BLaER1 (cell line): ENCODE results near the gene BTBD1.
"Not testable (repeated sequence)": the region's sequence is repeated elsewhere in the genome, so short reads cannot be mapped to it uniquely, and the experiment has no call there.

Experiments
- H3K27ac ChIP-seq: shearing (Covaris generic); formaldehyde crosslinking; 2 replicates; pipeline ENCODE4 v1.8.1; 2022
- H3K27me3 ChIP-seq: shearing (Covaris generic); formaldehyde crosslinking; 2 replicates; pipeline ENCODE4 v1.8.1; 2022
- H3K36me3 ChIP-seq: shearing (Covaris generic); formaldehyde crosslinking; 2 replicates; pipeline ENCODE4 v1.8.1; 2022
- H3K4me1 ChIP-seq: shearing (Covaris generic); formaldehyde crosslinking; 2 replicates; pipeline ENCODE4 v1.8.1; 2022
- H3K4me2 ChIP-seq: shearing (Covaris generic); formaldehyde crosslinking; 2 replicates; pipeline ENCODE4 v1.8.1; 2022
- H3K4me3 ChIP-seq: shearing (Covaris generic); formaldehyde crosslinking; 2 replicates; pipeline ENCODE4 v1.8.1; 2022
- H3K9ac ChIP-seq: shearing (Covaris generic); formaldehyde crosslinking; 2 replicates; pipeline ENCODE4 v1.8.1; 2022
- H3K9me3 ChIP-seq: shearing (Covaris generic); formaldehyde crosslinking; 2 replicates; pipeline ENCODE4 v1.8.1; 2022
- H4K20me1 ChIP-seq: shearing (Covaris generic); formaldehyde crosslinking; 2 replicates; pipeline ENCODE4 v1.8.1; 2022
- Cebpa-rat ChIP-seq: shearing (Covaris generic); IDR thresholded peaks from 2 replicates; pipeline ENCODE4 v1.8.1; 2022

The BTBD1 gene

DNA sequence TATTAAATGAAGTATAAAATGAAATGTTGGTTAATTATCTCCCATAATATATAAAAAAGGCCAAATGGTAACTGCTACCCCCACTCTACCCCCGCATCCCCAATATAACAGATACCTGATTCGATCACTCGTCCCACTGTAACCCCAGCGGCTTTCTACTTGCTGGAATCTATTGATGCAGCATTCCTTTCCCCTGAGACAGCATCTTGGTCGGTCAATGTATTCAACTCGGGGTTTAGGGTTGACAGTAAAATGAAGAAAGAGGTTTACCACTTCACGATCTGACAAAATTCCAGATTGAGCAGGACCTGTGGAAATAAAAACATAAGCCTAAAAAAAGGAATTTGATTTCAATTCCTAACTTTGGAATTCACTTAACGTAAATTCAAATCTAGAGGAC is 37.0 kb downstream of the BTBD1 start:
- Histone ChIP-seq H3K36me3 (peaks cover 83% of the 10 kb centered on the region), H3K4me3 (no peak overlapping the region), H4K20me1 (peaks cover 50% of the 10 kb centered on the region), H3K9ac (no peak overlapping the region), H3K27me3 (no peaks in the 10 kb centered on the region), H3K4me2 (no peak overlapping the region), H3K9me3 (peaks cover 18% of the 10 kb centered on the region), H3K27ac (no peak overlapping the region), H3K4me1 (no peaks in the 10 kb centered on the region)
- TF ChIP-seq Cebpa-rat: no peak

DNA sequence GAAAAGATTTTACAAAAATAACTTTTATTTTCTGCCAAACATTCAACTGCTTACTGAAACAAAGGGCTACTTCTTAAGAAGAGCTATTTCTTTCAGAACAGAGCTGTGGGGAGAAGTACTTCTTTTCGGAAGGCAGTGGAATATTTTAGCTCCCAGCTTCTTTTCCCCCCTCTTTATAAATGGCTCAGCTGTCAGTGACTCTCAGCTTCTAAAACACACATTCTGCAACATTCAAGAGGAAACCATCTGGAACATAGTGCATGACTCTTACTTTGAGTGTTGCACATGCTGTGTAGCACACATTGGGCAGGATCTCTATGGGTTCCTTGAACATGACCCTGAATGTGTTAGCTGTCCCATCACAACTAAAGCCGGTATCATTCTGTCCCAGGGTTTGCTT is 48.6 kb downstream of the BTBD1 start:
- H3K4me1 ChIP-seq: peaks cover 16% of the 10 kb centered on the region

GRCh38 chr15:83016906-83017305 is 50.1 kb downstream of the BTBD1 start:
- no peak overlapping the region for H3K4me2 ChIP-seq
- H3K27ac ChIP-seq: no peak overlapping the region
- H3K9me3 ChIP-seq: peaks cover 10% of the 10 kb centered on the region; the same call in 1 of the 2 replicates
- no peak overlapping the region for H3K9ac ChIP-seq
- H4K20me1 ChIP-seq: peaks cover 7% of the 10 kb centered on the region; the same call in 1 of the 2 replicates
- H3K27me3 ChIP-seq: no peaks in the 10 kb centered on the region
- peaks cover 31% of the 10 kb centered on the region for H3K4me1 ChIP-seq
- no peak overlapping the region for H3K4me3 ChIP-seq
- no peak for TF ChIP-seq Cebpa-rat
- H3K36me3 ChIP-seq: peaks cover 64% of the 10 kb centered on the region

More for the DNA sequence above, 48.6 kb downstream of the BTBD1 start:
- peaks cover 10% of the 10 kb centered on the region; the same call in 1 of the 2 replicates for H4K20me1 ChIP-seq
- H3K27me3 ChIP-seq: no peaks in the 10 kb centered on the region
- peaks cover 75% of the 10 kb centered on the region for H3K36me3 ChIP-seq
- H3K9ac ChIP-seq: no peak overlapping the region
- no peaks in the 10 kb centered on the region for H3K9me3 ChIP-seq
- H3K4me3 ChIP-seq: no peak overlapping the region
- H3K27ac ChIP-seq: no peak overlapping the region
- TF ChIP-seq Cebpa-rat: no peak
- H3K4me2 ChIP-seq: no peak overlapping the region

- 0 out of 2 replicates have a peak, but pooled peaks cover 9% of the 10 kb centered on the region for H4K20me1 ChIP-seq
- H3K4me2 ChIP-seq: no peak overlapping the region
- H3K27me3 ChIP-seq: no peaks in the 10 kb centered on the region
- no peak overlapping the region for H3K4me3 ChIP-seq
- no peak for TF ChIP-seq Cebpa-rat
- H3K36me3 ChIP-seq: peaks cover 48% of the 10 kb centered on the region
- no peak overlapping the region for H3K9ac ChIP-seq
- H3K9me3 ChIP-seq: peaks cover 10% of the 10 kb centered on the region; the same call in 1 of the 2 replicates
- no peak overlapping the region for H3K27ac ChIP-seq
- peaks cover 40% of the 10 kb centered on the region for H3K4me1 ChIP-seq
These were observed 51.7 kb downstream of the BTBD1 start for GRCh38 chr15:83015361-83015760.

DNA sequence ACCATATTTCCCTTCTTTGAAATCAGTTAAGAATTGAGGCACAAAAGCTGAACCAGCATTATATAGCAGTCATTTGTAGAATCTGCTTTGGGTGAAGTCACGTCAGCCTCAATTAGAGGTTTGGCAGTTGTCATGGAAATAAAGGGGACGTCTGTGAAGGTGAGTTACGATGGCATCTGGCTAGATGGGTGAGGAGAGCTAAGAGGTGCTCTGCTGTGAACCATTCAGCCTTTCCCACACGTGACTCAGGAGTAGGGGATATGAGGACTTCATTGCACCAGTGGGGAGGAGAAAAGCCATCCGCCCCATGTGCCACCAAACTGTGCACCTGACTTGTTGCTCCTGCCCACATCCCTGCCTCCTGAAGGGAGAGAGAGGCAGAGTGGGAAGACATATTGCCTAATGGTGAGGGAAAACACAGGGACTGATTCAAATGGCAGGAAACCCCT is 52.8 kb downstream of the BTBD1 start:
- peaks cover 48% of the 10 kb centered on the region for H3K36me3 ChIP-seq
- H3K27me3 ChIP-seq: no peaks in the 10 kb centered on the region
- H3K4me2 ChIP-seq: peak overlapping the region; percentile 21
- H3K9me3 ChIP-seq: peaks cover 10% of the 10 kb centered on the region; the same call in 1 of the 2 replicates
- peaks cover 48% of the 10 kb centered on the region for H3K4me1 ChIP-seq
- H3K27ac ChIP-seq: no peak overlapping the region
- H4K20me1 ChIP-seq: 0 out of 2 replicates have a peak, but pooled peaks cover 12% of the 10 kb centered on the region
- H3K4me3 ChIP-seq: no peak overlapping the region
- no peak for TF ChIP-seq Cebpa-rat
- H3K9ac ChIP-seq: no peak overlapping the region

- no peak for TF ChIP-seq Cebpa-rat
- H3K4me2 ChIP-seq: peak overlapping the region; percentile 91
- no peaks in the 10 kb centered on the region for H3K27me3 ChIP-seq
- H3K36me3 ChIP-seq: peaks cover 55% of the 10 kb centered on the region
- H3K9ac ChIP-seq: peak overlapping the region; percentile 88
- H3K9me3 ChIP-seq: peaks cover 10% of the 10 kb centered on the region; the same call in 1 of the 2 replicates
- peak overlapping the region; percentile 93 for H3K4me3 ChIP-seq
- 0 out of 2 replicates have a peak, but pooled peaks cover 12% of the 10 kb centered on the region for H4K20me1 ChIP-seq
- H3K27ac ChIP-seq: peak overlapping the region; percentile 86
- H3K4me1 ChIP-seq: peaks cover 48% of the 10 kb centered on the region
These were observed 54.4 kb downstream of the BTBD1 start for GRCh38 chr15:83012636-83013035.

DNA sequence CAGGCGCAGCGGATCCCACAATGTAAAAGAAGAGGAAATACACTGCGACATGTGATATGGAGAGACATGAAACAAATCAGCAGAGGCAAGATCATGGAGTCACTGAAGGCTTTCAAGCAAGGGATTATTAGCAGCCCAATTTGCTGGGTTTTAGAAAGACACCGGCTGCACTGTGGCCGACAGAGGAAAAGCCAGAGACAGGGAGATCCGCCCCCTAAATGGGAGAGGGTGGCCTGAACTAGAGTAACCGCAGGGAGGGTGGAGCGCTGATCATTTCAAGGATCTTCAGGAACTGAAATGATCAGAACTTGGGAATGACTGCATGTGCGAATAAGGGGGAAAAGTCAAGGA is 55.0 kb downstream of the BTBD1 start:
- Histone ChIP-seq H3K27ac (peak overlapping the region; percentile 86), H3K9ac (peak overlapping the region; percentile 88), H3K4me2 (peak overlapping the region; percentile 91), H3K9me3 (peaks cover 10% of the 10 kb centered on the region; the same call in 1 of the 2 replicates), H4K20me1 (0 out of 2 replicates have a peak, but pooled peaks cover 12% of the 10 kb centered on the region), H3K4me3 (peak overlapping the region; percentile 93), H3K27me3 (no peaks in the 10 kb centered on the region), H3K4me1 (peaks cover 48% of the 10 kb centered on the region), H3K36me3 (peaks cover 58% of the 10 kb centered on the region)
- no peak for TF ChIP-seq Cebpa-rat

DNA sequence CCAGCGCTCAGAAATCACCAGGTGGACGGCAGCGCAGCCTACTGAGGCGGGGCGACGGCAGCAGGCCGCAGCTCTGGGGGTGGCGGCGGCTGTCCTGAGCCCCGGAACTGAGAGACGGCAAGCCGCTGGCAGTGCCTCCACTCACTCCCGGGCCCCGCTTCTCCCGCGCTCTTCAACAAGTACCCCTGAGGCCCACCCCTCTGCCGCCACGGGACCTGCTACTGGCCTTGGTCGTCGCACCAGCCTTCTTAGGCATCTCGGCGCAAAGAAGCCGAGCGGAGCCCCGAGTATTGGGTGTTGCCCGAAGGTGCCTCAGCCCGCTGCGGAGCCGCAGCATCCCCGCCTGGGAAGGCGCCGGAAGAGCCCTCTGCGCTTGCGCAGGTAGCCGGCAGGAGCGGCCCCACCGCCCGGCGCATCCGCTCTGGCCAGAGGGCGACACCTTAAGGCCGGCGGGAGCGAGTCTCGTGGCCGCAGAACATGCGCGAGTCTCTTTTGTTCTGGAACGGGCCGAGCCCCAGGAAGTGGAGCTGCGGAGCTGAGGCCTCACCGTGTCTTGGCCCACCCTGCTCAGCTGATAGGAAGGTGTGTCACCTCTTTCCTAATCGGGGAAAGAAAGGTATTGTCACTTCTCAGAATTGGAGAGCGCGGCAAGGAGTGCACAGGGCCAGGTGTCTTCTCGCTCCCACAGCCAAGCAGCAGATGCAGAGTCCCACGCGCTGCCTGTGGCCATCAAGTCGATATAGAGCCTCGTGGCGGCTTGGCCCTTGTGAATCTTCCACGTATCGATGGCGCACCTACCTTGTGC is 55.6 kb downstream of the BTBD1 start, which contains the start of gene C15orf40:
C15orf40 (minus strand) TSS at position 369 of the 805 bp plus-strand sequence; CDS start at position 337, 32 bp downstream.
- TF ChIP-seq Cebpa-rat: no peak
- Histone ChIP-seq H3K27me3 (no peaks in the 10 kb centered on the region), H3K4me2 (peak within 1 kb of the TSS; percentile 91), H3K4me1 (peaks cover 48% of the 10 kb centered on the region), H3K9me3 (peaks cover 10% of the 10 kb centered on the region; the same call in 1 of the 2 replicates), H3K4me3 (peak within 1 kb of the TSS; percentile 93), H3K36me3 (peaks cover 62% of the 10 kb centered on the region), H3K27ac (peak within 1 kb of the TSS; percentile 86), H3K9ac (peak within 1 kb of the TSS; percentile 88), H4K20me1 (0 out of 2 replicates have a peak, but pooled peaks cover 12% of the 10 kb centered on the region)

DNA sequence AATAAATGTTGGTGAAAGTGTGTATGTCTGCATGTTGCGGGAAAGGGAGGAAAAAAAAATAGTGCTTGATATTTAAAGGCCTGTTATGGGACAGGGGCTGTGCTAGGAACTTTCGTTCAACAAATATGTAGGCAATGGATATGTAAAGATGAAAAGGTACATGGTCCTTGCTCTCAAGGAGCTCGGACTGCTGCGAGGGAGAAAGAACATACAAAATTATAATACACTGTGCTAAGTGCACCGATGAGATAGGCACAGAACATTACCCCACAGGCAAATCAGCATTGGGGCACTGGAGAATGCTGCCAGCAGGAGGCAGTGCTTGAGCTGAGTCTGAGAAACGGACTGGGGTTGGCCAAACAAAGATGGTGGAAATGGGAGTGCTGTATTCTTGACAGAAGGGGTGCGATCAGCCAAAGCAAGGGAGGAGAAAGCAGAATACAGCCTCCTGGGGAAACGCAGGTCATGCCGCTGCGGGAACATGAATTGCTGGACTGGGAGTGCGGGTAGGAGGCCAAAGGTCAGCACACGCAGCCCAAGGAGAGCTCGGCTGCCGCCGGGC is 56.3 kb downstream of the BTBD1 start:
- Histone ChIP-seq H3K4me1 (peaks cover 48% of the 10 kb centered on the region), H3K9me3 (peaks cover 10% of the 10 kb centered on the region; the same call in 1 of the 2 replicates), H3K36me3 (peaks cover 62% of the 10 kb centered on the region), H3K9ac (peak overlapping the region; percentile 88), H3K27me3 (no peaks in the 10 kb centered on the region), H3K4me2 (peak overlapping the region; percentile 91), H4K20me1 (0 out of 2 replicates have a peak, but pooled peaks cover 12% of the 10 kb centered on the region), H3K4me3 (peak overlapping the region; percentile 93), H3K27ac (peak overlapping the region; percentile 86)
- TF ChIP-seq Cebpa-rat: no peak

DNA sequence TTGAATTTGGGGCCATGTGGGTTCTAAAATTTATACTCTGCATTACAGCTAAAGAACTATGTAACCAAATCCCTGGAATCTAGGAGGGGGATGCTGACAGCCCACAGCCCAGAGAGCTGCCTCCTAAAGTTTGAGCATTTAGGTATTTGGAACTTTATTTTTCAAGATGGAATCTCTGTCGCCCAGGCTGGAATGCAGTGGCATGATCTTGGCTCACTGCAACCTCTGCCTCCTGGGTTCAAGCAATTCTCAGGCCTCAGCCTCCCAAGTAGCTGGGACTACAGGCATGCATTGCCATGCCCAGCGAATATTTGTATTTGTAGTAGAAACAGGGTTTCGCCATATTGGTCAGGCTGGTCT is 66.4 kb downstream of the BTBD1 start:
- not testable (repeated sequence) for H3K9me3 ChIP-seq, H3K4me3 ChIP-seq, H3K27ac ChIP-seq, H3K4me1 ChIP-seq, H3K27me3 ChIP-seq, H3K9ac ChIP-seq, H4K20me1 ChIP-seq
- Histone ChIP-seq H3K36me3 (peaks cover 22% of the 10 kb centered on the region), H3K4me2 (peak overlapping the region; percentile 58; the same call in 1 of the 2 replicates)
